Vagina (tissue), 2 donors: ENCODE measurements around the gene PAWR.

Experiments
- CTCF ChIP-seq, 3 experiments: fragments of 450-650 bp in 2 of 3; fragments of 200-600 bp in 1 of 3; sonication (generic) in 1 of 3; IDR thresholded peaks; one replicate each; pipeline ENCODE4 v1.5.1; 2017 to 2019; ENCODE audit warnings: antibody characterized with exemption in 3 of 3, mild to moderate bottlenecking in 2 of 3, moderate library complexity in 2 of 3
- POLR2A ChIP-seq, 2 donors: fragments of 450-650 bp; IDR thresholded peaks; one replicate each; pipeline ENCODE4 v1.6.1; 2017; ENCODE audit warnings: antibody characterized with exemption in 2 of 2, mild to moderate bottlenecking in 2 of 2, moderate library complexity in 2 of 2

GRCh38 chr12:79537675-79538074 lies 153.1 kb downstream of the PAWR start:
- TF ChIP-seq POLR2A (IDR thresholded peaks at IDR 0.05), result no peak
- no peak for TF ChIP-seq CTCF (IDR thresholded peaks at IDR 0.05)
